Adrenal gland (tissue), 5 donors: Measurements from ENCODE around the gene TGFA.

ENCODE experiments used
- POLR2A ChIP-seq, 2 donors: fragments of 450-650 bp; IDR thresholded peaks; one replicate each; pipeline ENCODE4 v1.6.1; 2017; ENCODE audit warnings: antibody characterized with exemption in 2 of 2, mild to moderate bottlenecking in 2 of 2, moderate library complexity in 1 of 2
- TF ChIP-seq, protein P1 (sequence below), 6 experiments: fragments of 450-650 bp in 4 of 6; fragments of 200-600 bp in 2 of 6; sonication (generic) in 1 of 6; IDR thresholded peaks; 1 replicate in 5 of 6; 2 replicates in 1 of 6; pipeline versions ENCODE4 v1.5.1 to v1.8.0; 2016 to 2021; ENCODE audit warnings: antibody characterized with exemption in 6 of 6, mild to moderate bottlenecking in 2 of 6, moderate library complexity in 1 of 6
- donor health status: DM: no; HTN: no; CAD: no.

DNA sequence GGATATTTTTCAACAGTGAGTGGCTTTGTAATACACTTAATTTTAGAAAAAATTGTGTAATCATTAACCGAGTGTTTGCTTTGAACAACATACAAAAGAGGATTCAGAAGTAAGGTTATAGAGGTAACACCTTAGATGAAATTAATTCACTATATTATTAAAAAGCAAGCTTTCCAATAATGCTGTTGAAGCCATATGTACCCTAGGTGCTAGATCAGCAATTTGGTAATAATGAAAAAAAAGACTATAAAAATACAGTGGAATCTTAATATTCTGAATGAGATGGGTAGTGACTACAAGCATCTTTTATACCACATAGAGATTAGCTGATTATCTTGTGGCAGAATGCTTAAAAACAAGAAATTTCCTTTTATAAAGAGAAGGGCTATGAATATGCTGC is 136.6 kb downstream of the TGFA start:
- TF ChIP-seq, protein P1, sequence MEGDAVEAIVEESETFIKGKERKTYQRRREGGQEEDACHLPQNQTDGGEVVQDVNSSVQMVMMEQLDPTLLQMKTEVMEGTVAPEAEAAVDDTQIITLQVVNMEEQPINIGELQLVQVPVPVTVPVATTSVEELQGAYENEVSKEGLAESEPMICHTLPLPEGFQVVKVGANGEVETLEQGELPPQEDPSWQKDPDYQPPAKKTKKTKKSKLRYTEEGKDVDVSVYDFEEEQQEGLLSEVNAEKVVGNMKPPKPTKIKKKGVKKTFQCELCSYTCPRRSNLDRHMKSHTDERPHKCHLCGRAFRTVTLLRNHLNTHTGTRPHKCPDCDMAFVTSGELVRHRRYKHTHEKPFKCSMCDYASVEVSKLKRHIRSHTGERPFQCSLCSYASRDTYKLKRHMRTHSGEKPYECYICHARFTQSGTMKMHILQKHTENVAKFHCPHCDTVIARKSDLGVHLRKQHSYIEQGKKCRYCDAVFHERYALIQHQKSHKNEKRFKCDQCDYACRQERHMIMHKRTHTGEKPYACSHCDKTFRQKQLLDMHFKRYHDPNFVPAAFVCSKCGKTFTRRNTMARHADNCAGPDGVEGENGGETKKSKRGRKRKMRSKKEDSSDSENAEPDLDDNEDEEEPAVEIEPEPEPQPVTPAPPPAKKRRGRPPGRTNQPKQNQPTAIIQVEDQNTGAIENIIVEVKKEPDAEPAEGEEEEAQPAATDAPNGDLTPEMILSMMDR (IDR thresholded peaks at IDR 0.05): no peak
- no peak for TF ChIP-seq POLR2A (IDR thresholded peaks at IDR 0.05)
